Spleen (tissue), 11 donors: ENCODE measurements around the gene SPRYD7. TPM values are rescaled to one million over a fixed set of nuclear protein-coding genes. Genes with fewer than 3 reads are reported as not detected.

Experiments
- DNase-seq: peaks from one replicate; pipeline ENCODE4 v3.0.0-alpha.2; 2020
- H3K27ac ChIP-seq, 8 donors: fragments of 200-600 bp; sonication (generic) in 7 of 8; 1 replicate in 4 of 8; 2 replicates in 4 of 8; pipeline versions ENCODE4 v1.5.0 to v1.8.0; 2016 to 2021; ENCODE audit warnings: inconsistent platforms in 4 of 8, mild to moderate bottlenecking in 4 of 8, moderate library complexity in 1 of 8
- H3K27me3 ChIP-seq, 7 donors: fragments of 200-600 bp; sonication (generic) in 6 of 7; replicated peaks in 1 of 7; 1 replicate in 4 of 7; 2 replicates in 3 of 7; pipeline versions ENCODE4 v1.5.0 to v1.8.0; 2016 to 2021; ENCODE audit warnings: inconsistent platforms in 3 of 7, mild to moderate bottlenecking in 1 of 7
- H3K36me3 ChIP-seq, 6 donors: fragments of 200-600 bp; sonication (generic) in 5 of 6; 1 replicate in 4 of 6; 2 replicates in 2 of 6; pipeline versions ENCODE4 v1.5.0 to v1.8.0; 2016 to 2021; ENCODE audit warnings: inconsistent platforms in 2 of 6
- H3K4me1 ChIP-seq, 6 donors: fragments of 200-600 bp; sonication (generic) in 5 of 6; 1 replicate in 3 of 6; 2 replicates in 3 of 6; pipeline versions ENCODE4 v1.5.0 to v1.8.0; 2016 to 2021; ENCODE audit warnings: inconsistent platforms in 3 of 6
- H3K4me3 ChIP-seq, 8 donors: fragments of 200-600 bp; sonication (generic) in 7 of 8; 1 replicate in 4 of 8; 2 replicates in 4 of 8; pipeline versions ENCODE4 v1.5.0 to v1.8.0; 2016 to 2021; ENCODE audit warnings: inconsistent platforms in 4 of 8, mild to moderate bottlenecking in 4 of 8, moderate library complexity in 2 of 8
- H3K9me3 ChIP-seq, 8 donors: fragments of 200-600 bp; sonication (generic) in 7 of 8; 1 replicate in 4 of 8; 2 replicates in 4 of 8; pipeline versions ENCODE4 v1.5.0 to v1.8.0; 2016 to 2021; ENCODE audit warnings: inconsistent platforms in 4 of 8
- POLR2A ChIP-seq, 3 donors: fragments of 450-650 bp; IDR thresholded peaks; one replicate each; pipeline ENCODE4 v1.5.1; 2017; ENCODE audit warnings: antibody characterized with exemption in 3 of 3, mild to moderate bottlenecking in 1 of 3
- POLR2AphosphoS5 ChIP-seq, 3 donors: sonication (generic); formaldehyde crosslinking; IDR thresholded peaks; one replicate each; pipeline ENCODE4 v1.5.1; 2017; ENCODE audit warnings: antibody characterized with exemption in 3 of 3
- WGBS, 5 donors: extraction: QIAGEN DNeasy Blood & Tissue Kit in 3 of 5; methylation state at CpG; one replicate each; pipeline versions ENCODE4 v1.1.5 to v1.1.7; 2013 to 2018; 5-methylcytosine and 5-hydroxymethylcytosine counted together
- intact Hi-C: fragments of 100-400 bp; cut with DNase I; formaldehyde crosslinking; loops from one replicate; pipeline ENCODE4 v1.15.0; 2023; ENCODE audit warnings: low total_unique reads
- polyA plus RNA-seq, 3 donors: library from polyadenylated mRNA; stranded (reverse); fragments of 200-250 nt; gene quantifications; one replicate each; pipeline ENCODE4 v1.2.1, GENCODE V29; 2013
- total RNA-seq, 7 donors: library from RNA; depleted of rRNA in 3 of 7; stranded (reverse); fragments of >200 nt in 3 of 7; fragmentation: NEBNext Ultra II Directional in 4 of 7; extraction: Animal tissue kit (Norgen Biotek cat#: 25700) in 4 of 7; gene quantifications; one replicate each; pipeline versions ENCODE4 v1.1.0 to v1.2.1, GENCODE V29; 2016 to 2021
- TF ChIP-seq, protein P1 (sequence below), 11 experiments: fragments of 200-600 bp in 7 of 11; fragments of 450-650 bp in 4 of 11; sonication (generic) in 4 of 11; IDR thresholded peaks in 8 of 11; conservative IDR thresholded peaks in 3 of 11; 1 replicate in 7 of 11; 2 replicates in 4 of 11; pipeline versions ENCODE4 v1.4.0 to v1.8.0; 2016 to 2021; ENCODE audit warnings: antibody characterized with exemption in 11 of 11, inconsistent platforms in 4 of 11, mild to moderate bottlenecking in 1 of 11
- donor health status: healthy with polysubstance abuse.
- donor health status: DM: no; HTN: no; CAD: no; lungs with moderate emphysema.
- donor health status: DM: no; HTN: no; CAD: no.
- donor health status: Bipolar disorder and iron deficiency.
- donor health status: healthy.
- donor health status: DM: no; HTN: no; CAD: no.
- donor health status: DM: yes; HTN: yes; CAD: no.

The SPRYD7 gene
- total and polyA plus RNA-seq, 10 donors, result 3.5 to 7.7 (median 4.9) TPM

DNA sequence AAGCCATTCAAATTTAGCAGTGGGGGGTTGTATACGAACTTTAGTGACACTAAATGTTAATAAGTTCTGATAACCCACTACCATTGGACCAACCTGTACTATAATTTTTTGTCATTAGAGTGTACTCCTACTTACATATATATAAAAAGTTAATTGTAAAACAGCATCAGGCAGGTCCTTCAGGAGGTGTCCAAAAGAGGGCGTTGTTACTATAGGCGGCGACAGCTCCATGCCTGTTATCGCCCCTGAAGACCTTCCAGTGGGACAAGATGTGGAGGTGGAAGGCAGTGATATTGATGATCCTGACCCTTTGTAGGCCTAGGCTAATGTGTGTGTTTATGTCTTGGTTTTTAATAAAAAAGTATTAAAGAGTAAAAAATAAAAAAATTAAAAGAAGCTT, 27.5 kb downstream of the SPRYD7 start:
- Histone ChIP-seq H3K27me3 (no peaks in the 10 kb centered on the region), H3K4me1 (no peaks in the 10 kb centered on the region), H3K36me3 (peaks cover 0 to 24% (median 5%) of the 10 kb centered on the region in 6 donors), H3K4me3 (no peak overlapping the region), H3K9me3 (no peaks in the 10 kb centered on the region), H3K27ac (no peak overlapping the region)
- 83 to 88% (median 87%) methylated on average over 5 of the region's 5 CpGs for WGBS, 5 donors
- intact Hi-C loops, result no loop called here
- no peak for TF ChIP-seq POLR2AphosphoS5 (IDR thresholded peaks at IDR 0.05)
- TF ChIP-seq POLR2A (IDR thresholded peaks at IDR 0.05), result no peak
- TF ChIP-seq, protein P1, sequence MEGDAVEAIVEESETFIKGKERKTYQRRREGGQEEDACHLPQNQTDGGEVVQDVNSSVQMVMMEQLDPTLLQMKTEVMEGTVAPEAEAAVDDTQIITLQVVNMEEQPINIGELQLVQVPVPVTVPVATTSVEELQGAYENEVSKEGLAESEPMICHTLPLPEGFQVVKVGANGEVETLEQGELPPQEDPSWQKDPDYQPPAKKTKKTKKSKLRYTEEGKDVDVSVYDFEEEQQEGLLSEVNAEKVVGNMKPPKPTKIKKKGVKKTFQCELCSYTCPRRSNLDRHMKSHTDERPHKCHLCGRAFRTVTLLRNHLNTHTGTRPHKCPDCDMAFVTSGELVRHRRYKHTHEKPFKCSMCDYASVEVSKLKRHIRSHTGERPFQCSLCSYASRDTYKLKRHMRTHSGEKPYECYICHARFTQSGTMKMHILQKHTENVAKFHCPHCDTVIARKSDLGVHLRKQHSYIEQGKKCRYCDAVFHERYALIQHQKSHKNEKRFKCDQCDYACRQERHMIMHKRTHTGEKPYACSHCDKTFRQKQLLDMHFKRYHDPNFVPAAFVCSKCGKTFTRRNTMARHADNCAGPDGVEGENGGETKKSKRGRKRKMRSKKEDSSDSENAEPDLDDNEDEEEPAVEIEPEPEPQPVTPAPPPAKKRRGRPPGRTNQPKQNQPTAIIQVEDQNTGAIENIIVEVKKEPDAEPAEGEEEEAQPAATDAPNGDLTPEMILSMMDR (IDR thresholded peaks at IDR 0.05 in 8 of 11, conservative IDR thresholded peaks at IDR 0.05 in 3 of 11), result no peak
- DNase-seq, result no peak

DNA sequence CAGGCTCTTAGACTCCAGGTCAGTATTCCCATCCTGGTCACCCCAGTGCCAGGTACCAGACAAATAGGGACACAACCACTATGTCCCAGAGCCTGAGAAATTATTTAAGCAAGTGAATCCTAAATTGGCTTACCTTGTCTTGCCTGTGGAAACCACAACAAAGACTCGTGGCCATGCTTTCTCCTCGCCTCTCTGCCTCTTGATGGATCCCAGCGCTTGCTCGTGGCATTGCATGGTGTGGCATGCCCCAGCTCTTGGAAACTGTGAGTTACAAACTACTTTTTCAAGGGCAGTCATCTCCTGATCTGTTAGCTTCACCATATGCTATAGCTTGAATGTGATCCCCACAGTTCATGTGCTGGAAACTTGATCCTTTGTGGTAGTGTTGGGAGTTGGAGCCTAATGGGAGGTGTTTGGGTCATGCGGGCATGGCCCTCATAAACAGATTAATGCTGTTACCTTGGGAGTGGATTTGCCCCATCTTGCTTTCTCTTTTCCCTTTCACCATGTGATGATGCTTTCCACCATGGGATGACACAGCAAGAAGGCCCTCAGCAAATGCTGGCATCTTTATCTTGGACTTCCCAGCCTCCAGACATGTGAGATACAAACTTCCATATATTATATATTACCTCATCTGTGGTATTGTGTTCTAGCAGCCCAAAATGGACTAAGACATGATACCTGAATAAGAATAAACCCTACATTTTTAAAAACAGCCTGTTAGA, 31.2 kb downstream of the SPRYD7 start:
- WGBS, 5 donors, result 79 to 95% (median 87%) methylated on average over 5 of the region's 5 CpGs
- no peaks in the 10 kb centered on the region for H3K4me1 ChIP-seq

DNA sequence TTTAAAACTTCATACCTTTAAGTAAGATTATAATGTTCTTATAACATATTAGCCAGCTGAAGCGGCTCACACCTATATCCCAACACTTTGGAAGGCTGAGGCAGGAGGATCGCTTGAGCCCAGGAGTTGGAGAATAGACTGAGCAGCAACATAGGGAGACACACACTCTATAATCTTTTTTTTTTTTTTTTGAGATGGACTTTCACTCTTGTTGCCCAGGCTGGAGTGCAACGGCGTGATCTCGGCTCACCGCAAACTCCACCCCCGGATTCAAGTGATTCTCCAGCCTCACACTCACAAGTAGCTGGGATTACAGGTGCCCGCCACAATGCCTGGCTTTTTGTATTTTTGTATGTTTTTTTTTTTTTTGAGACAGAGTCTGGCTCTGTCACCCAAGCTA, 37.3 kb downstream of the SPRYD7 start:
- no peak for DNase-seq
- no peak for TF ChIP-seq POLR2AphosphoS5 (IDR thresholded peaks at IDR 0.05)
- TF ChIP-seq POLR2A (IDR thresholded peaks at IDR 0.05), result no peak
- TF ChIP-seq, protein P1 (IDR thresholded peaks at IDR 0.05 in 8 of 11, conservative IDR thresholded peaks at IDR 0.05 in 3 of 11), result no peak

More for the DNA sequence above, 31.2 kb downstream of the SPRYD7 start:
- H3K9me3 ChIP-seq, result no peaks in the 10 kb centered on the region
- TF ChIP-seq, protein P1 (IDR thresholded peaks at IDR 0.05 in 8 of 11, conservative IDR thresholded peaks at IDR 0.05 in 3 of 11), result no peak
- no peak for TF ChIP-seq POLR2A (IDR thresholded peaks at IDR 0.05)
- no peak for TF ChIP-seq POLR2AphosphoS5 (IDR thresholded peaks at IDR 0.05)
- no peaks in the 10 kb centered on the region for H3K27me3 ChIP-seq
- no peak overlapping the region for H3K4me3 ChIP-seq
- H3K27ac ChIP-seq, result no peak overlapping the region
- H3K36me3 ChIP-seq, result no peaks in the 10 kb centered on the region
- intact Hi-C loops, result no loop called here
- DNase-seq, result no peak

DNA sequence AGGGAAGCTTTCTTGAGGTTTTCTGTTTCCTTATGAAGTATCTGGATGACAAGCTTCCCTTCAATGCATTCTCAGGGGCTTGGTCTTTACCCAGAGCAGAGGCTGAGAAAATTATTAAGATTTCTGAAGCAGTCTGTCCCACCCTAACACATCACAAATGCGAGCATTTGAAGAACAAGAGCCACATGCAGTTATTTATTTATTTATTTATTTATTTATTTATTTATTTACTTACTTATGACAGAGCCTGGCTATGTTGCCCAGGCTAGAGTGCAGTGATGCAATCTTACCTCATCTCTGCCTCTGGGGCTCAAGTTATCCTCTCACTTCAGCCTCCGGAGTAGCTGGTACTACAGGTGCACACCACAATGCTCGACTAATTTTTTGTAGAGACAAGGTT, 38.4 kb downstream of the SPRYD7 start:
- 76 to 92% (median 84%) methylated on average over 3 of the region's 3 CpGs for WGBS, 5 donors
- H3K4me1 ChIP-seq, result no peaks in the 10 kb centered on the region
- no peaks in the 10 kb centered on the region for H3K27me3 ChIP-seq
- TF ChIP-seq POLR2A (IDR thresholded peaks at IDR 0.05) (no peak), POLR2AphosphoS5 (IDR thresholded peaks at IDR 0.05) (no peak)
- intact Hi-C loops, result no loop called here
- H3K36me3 ChIP-seq, result no peaks in the 10 kb centered on the region
- DNase-seq, result no peak
- no peak overlapping the region for H3K4me3 ChIP-seq
- H3K27ac ChIP-seq, result no peak overlapping the region
- H3K9me3 ChIP-seq, result no peaks in the 10 kb centered on the region

More for the DNA sequence above, 37.3 kb downstream of the SPRYD7 start:
- H3K9me3 ChIP-seq, result no peaks in the 10 kb centered on the region
- 83 to 92% (median 89%) methylated on average over 8 of the region's 8 CpGs for WGBS, 5 donors
- no peaks in the 10 kb centered on the region for H3K27me3 ChIP-seq
- H3K4me1 ChIP-seq, result no peaks in the 10 kb centered on the region
- no peak overlapping the region for H3K4me3 ChIP-seq
- intact Hi-C loops, result no loop called here
- H3K27ac ChIP-seq, result no peak overlapping the region
- no peaks in the 10 kb centered on the region for H3K36me3 ChIP-seq
